HepG2 (cell line): ENCODE data around the gene EFCAB13.

Source experiments
- BRCA1 ChIP-seq: sonication (generic); formaldehyde crosslinking; IDR thresholded peaks from 2 replicates; pipeline ENCODE4 v1.4.0; 2020; ENCODE audit warnings: missing genetic modification reagents
- POLR2AphosphoS5 ChIP-seq: IDR thresholded peaks from 2 replicates; pipeline ENCODE4 v1.6.1; 2012; ENCODE audit warnings: low read depth, low read length
- WIZ ChIP-seq: sonication (generic); formaldehyde crosslinking; IDR thresholded peaks from 2 replicates; pipeline ENCODE4 v1.5.1; 2020; ENCODE audit warnings: mild to moderate bottlenecking, missing genetic modification reagents
- ZNF292 ChIP-seq: sonication (generic); formaldehyde crosslinking; IDR thresholded peaks from 2 replicates; pipeline ENCODE4 v1.8.1; 2022; ENCODE audit warnings: mild to moderate bottlenecking, low read depth, missing genetic modification reagents, borderline replicate concordance
- TF ChIP-seq, protein P1 (sequence below): sonication (generic); formaldehyde crosslinking; IDR thresholded peaks from 2 replicates; pipeline ENCODE4 v1.5.0; 2020; ENCODE audit warnings: mild to moderate bottlenecking, missing genetic modification reagents, moderate library complexity
- TF ChIP-seq, protein P2 (sequence below): sonication (generic); formaldehyde crosslinking; IDR thresholded peaks from 2 replicates; pipeline ENCODE4 v1.9.0; 2021; ENCODE audit warnings: missing genetic modification reagents, borderline replicate concordance
- TF ChIP-seq, protein P3 (sequence below): sonication (generic); formaldehyde crosslinking; IDR thresholded peaks from 2 replicates; pipeline ENCODE4 v1.4.0; 2020; ENCODE audit warnings: missing genetic modification reagents

DNA sequence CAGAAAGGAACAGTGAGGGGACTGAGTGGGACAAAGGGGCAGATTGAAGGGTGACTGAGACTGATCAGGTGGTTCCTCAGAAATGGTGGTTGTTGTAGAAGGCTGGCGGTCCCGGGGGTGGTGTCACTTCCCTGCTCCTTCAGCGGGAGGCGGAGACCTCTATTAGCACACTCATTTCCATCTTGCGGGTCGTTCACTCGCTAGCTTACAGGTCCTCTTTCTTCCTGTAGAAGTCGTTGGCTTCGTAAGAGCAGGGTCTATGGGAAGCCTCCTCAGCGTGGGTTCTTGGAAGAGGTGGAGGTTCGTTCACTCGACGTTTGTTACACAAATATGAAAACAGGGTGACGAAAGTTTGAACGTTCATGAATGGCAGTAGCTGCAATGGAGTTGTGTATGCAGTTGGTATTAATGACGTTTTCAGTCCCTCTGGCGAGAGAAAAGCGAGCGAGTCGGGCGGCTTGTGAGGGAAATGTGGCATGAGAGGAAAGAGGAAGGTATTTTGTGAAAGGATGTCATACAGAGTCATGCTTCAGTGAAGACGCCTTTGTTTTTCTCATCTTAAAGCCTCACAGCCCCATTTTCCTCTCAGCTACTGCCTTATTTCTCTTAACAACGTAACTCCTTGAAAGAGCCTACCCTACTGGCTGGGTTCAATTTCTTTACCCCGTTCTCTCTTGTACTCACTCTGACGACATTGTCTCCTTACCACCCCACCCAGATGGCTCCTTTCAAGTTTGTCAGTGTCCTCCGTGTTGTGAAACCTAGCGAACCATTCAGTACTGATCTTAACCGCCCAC lies 667 bp downstream of the EFCAB13 start:
- no peak for TF ChIP-seq BRCA1 (CRISPR knock-in tag)
- TF ChIP-seq POLR2AphosphoS5 = no peak
- TF ChIP-seq, protein P1, sequence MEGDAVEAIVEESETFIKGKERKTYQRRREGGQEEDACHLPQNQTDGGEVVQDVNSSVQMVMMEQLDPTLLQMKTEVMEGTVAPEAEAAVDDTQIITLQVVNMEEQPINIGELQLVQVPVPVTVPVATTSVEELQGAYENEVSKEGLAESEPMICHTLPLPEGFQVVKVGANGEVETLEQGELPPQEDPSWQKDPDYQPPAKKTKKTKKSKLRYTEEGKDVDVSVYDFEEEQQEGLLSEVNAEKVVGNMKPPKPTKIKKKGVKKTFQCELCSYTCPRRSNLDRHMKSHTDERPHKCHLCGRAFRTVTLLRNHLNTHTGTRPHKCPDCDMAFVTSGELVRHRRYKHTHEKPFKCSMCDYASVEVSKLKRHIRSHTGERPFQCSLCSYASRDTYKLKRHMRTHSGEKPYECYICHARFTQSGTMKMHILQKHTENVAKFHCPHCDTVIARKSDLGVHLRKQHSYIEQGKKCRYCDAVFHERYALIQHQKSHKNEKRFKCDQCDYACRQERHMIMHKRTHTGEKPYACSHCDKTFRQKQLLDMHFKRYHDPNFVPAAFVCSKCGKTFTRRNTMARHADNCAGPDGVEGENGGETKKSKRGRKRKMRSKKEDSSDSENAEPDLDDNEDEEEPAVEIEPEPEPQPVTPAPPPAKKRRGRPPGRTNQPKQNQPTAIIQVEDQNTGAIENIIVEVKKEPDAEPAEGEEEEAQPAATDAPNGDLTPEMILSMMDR (CRISPR knock-in tag) = no peak
- TF ChIP-seq WIZ (CRISPR knock-in tag) = no peak
- TF ChIP-seq, protein P2, sequence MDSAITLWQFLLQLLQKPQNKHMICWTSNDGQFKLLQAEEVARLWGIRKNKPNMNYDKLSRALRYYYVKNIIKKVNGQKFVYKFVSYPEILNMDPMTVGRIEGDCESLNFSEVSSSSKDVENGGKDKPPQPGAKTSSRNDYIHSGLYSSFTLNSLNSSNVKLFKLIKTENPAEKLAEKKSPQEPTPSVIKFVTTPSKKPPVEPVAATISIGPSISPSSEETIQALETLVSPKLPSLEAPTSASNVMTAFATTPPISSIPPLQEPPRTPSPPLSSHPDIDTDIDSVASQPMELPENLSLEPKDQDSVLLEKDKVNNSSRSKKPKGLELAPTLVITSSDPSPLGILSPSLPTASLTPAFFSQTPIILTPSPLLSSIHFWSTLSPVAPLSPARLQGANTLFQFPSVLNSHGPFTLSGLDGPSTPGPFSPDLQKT (CRISPR knock-in tag) = no peak
- no peak for TF ChIP-seq ZNF292
- TF ChIP-seq, protein P3, sequence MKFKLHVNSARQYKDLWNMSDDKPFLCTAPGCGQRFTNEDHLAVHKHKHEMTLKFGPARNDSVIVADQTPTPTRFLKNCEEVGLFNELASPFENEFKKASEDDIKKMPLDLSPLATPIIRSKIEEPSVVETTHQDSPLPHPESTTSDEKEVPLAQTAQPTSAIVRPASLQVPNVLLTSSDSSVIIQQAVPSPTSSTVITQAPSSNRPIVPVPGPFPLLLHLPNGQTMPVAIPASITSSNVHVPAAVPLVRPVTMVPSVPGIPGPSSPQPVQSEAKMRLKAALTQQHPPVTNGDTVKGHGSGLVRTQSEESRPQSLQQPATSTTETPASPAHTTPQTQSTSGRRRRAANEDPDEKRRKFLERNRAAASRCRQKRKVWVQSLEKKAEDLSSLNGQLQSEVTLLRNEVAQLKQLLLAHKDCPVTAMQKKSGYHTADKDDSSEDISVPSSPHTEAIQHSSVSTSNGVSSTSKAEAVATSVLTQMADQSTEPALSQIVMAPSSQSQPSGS = no peak
